ENCODE results near the gene FAM168A.
"Not testable (repeated sequence)": the region's sequence is repeated elsewhere in the genome, so short reads cannot be mapped to it uniquely, and the experiment has no call there.

The FAM168A gene

DNA sequence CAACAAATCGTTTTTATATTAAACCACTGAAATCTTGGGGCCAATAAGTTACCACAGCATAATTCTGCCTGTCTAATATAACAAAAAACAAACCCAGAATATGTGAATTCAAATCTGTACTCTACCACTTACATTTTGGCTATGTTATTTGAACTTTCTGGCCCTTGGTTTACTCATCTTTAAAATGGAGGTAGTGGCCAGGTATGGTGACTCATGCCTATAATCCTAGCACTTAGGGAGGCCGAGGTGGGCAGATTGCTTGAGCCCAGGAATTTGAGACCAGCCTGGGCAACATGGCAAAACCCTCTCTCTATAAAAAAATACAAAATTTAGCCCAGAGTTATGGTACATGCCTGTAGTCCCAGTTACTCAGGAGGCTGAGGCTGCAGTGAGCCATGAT is 84.2 kb downstream of the FAM168A start:
- DNase-seq, result no peak

DNA sequence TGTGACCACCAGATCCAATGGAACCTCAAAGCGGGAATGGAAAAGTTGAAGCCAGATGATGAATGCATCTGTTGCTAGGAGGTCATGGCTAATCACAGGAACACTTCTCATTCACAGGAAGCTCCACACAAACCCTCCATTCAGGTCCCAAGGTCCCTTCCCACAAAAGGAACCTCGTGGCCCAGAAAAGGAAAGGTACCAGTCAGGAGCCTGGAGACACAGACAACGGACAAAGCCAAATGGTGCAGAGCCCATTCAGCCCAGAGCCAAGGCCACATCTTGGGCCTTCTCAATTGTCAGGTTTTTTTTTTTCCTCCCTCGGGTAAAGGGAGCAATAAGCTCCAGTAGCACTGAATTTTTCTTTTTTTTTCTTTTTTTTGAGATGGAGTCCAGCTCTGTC is 87.0 kb downstream of the FAM168A start:
- no peak for DNase-seq

DNA sequence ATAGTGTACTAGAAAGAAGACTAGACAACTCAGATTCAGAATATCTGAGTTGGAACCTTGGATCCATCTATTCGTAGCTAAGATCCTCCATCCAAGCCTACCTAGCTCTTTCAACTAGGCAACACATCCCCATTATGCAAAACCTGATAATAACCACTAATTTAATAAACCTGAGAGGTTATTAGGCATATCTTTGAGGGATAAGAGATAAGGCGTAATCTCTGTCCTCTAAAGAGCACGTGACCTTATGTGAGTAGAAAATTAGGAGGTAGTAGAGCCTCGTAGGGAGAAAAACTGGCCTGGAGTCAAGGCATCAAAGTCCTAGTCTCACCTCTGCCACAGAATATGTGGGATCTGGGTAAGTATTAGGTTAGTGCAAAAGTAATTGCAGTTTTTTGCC is 87.8 kb downstream of the FAM168A start:
- no peak for DNase-seq

DNA sequence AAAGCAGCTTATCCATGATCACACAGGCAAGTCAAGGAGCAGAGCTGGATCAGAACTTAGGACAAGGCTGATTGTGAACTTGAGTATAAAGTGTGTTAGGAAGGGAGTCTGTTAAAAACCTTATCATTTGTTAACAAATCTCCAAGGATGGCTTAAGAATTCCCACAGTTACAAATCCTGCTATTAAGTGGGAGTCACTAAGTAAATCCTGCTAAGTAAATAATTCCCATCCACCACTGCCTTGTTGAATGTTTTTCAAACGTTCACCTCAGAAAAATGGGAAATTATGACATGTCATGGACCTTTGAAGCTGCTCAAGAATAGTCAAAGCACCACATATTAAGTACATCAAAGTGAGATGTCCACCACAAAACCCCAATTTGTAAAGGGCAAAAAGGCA is 88.7 kb downstream of the FAM168A start:
- no peak for DNase-seq

DNA sequence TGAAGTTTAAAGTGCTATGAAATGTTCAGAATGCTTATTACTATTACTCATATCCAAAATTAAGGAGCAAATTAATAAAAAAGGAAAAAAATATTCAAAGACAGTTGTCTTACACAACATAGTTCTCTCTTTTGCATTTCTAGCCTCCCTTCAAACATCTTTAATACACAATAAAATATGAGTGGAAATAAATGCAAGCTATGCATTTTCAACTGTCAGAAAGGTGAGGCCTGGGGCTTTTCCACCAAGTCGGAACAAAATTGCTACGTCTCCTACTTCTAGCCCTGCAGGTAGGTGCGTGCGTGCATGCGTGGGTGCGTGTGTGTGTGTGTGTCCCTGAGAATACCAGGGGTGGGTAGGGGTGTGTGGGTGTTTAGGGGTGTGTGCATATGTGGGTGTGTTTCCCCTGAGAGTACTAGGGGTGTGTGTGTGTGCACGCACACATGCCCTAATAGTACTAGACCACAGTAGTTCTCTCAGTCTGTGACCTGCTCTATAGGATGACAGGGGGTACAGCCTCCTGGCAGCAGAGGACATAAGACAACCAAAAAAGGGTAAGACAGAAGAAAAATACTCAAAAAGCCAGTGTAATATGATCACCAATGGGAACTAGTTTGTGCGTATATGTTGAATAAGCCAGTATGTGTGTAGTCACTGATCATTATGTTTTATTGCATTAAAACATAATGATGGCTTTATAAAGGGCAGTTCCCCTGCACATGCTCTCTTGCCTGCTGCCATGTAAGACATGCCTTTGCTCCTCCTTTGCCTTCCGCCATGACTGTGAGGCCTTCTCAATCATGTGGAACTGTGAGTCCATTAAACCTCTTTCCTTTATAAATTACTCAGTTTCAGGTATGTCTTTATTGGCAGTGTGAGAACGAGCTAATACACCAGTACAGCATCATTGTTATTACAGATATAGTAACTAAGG is 89.4 kb downstream of the FAM168A start:
- DNase-seq, result no peak

DNA sequence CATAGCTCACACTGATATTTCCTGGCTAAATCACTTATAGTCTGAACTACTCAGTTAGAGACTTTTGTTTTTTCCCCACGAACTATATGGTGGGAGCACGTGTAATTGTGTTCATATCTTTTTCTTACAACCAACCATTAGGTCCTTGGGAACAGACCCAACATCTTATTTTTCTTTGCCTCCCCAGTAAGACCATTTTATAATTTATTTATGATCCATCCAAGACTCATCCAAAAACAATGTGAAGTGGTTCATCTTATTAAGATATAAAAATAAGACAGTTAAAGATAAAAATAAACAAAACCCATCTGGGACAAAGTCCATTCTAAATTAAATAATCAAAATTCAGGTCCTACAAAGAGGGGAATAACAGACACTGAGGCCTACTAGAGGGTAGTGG is 90.8 kb downstream of the FAM168A start:
- DNase-seq, result no peak

DNA sequence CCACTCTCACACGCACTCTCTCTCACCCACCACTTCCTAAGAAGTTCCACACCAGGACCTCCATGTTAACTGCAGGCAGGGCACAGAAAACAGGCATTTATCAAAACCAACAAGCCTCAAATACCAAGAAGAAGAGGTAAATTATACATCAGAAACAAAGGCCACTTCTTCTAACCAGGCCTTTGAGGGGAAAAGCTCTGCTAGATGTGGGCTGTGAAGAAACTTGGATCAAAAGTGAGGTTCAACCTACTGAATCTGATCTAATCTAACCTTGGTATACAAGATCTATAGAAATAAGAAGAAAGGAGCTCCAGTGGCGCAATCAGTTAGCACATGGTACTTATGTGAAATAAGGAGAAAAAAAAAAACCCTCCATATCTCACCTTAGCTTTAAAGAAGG is 91.9 kb downstream of the FAM168A start:
- DNase-seq, result no peak

GRCh38 chr11:73498343-73498742 is 99.6 kb downstream of the FAM168A start:
- no peak for DNase-seq

DNA sequence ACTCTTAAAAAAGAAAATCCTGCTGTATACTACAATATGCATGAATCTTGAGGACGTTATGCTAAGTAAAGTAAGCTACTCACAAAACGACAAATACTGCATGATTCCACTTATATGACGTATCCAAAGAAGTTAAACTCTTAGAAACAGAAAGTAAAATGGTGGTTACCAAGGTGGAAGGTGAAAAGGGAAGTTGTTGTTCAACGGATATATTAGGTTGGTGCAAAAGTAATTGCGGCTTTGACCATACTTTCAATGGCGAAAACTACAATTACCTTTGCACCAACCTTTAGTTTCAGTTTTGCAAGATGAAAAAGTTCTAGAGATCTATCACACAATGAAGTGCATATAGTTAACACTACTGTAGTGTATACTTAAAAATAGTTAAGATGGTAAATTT is 101.8 kb downstream of the FAM168A start:
- no peak for DNase-seq

DNA sequence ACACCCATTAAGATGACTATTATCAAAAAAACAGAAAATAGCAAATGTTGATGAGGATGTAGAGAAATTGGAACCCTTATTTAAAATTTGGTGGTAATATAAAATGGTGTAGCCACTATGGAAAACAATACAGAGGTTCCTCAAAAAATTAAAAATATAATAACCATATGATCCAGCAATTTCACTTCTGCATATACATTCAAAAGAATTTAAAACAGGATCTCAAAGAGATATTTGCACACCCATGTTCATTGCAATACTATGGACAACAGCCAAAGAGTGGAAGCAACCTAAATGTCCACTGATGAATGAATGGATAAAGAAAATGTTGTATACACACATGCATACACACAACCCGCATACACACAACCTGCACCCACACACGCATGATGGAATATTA is 102.2 kb downstream of the FAM168A start:
- no peak for DNase-seq

- no peak for DNase-seq
Measured at GRCh38 chr11:73493956-73494598, 103.8 kb downstream of the FAM168A start.

- peak; percentile 34 for DNase-seq
Measured at GRCh38 chr11:73481626-73482025, 116.3 kb downstream of the FAM168A start.

GRCh38 chr11:73480677-73481076 is 117.2 kb downstream of the FAM168A start:
- no peak for DNase-seq

DNA sequence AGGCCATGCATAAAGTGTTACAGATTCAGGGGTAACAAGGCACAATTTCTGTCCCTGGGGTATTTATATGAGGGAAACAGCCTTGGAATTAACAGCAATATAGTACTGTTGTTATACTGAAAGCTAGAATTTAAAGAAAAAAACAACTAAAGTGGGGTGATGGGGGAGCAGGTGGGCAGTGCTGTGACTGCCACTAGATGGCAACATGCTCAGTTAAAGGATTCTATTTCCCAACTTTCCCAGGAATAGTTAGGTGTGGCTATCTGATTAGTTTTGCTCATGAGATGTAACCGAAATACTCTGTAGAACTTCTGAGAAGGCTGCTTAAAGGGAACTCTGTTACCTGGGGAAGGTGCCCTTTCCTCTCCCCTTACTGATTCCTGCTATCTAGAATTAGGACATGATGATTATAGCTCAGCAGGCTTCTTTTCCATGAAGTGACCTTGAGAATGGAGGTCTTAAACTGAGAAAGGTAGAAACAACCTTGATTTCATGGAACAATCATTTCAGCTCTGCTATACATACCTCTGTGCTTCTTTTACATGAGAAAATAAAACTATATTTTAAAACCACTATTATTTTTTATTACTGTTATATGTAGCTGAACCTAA is 119.1 kb downstream of the FAM168A start:
- peak; percentile 32 for DNase-seq

- no peak for DNase-seq
Measured at GRCh38 chr11:73477518-73477917, 120.4 kb downstream of the FAM168A start.

DNA sequence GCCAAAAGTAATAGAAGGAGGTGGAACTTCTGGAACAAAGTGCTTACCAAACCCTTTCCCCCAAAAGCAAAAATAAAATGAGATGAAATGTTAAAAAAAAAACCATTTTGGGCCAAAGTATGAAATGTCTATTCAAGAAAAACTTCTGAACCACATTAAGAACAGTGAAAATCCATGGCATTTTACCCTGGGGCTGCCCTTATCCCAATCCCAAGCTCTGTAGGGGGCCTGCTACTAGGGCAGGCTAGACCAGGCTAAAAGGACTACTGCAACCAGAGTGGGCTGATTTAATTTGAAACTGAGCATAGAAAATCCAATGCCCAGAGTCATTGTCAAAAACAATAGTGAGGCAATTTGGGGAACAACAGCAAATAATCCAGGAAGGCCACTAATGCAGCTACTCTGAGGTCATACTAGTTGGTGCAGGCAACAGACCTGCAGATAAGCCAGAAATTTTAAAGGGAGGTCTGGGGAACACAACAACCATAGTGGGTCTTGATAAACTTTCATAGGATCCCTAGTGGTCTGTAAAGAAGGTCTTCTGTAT is 122.3 kb downstream of the FAM168A start:
- DNase-seq, result no peak

DNA sequence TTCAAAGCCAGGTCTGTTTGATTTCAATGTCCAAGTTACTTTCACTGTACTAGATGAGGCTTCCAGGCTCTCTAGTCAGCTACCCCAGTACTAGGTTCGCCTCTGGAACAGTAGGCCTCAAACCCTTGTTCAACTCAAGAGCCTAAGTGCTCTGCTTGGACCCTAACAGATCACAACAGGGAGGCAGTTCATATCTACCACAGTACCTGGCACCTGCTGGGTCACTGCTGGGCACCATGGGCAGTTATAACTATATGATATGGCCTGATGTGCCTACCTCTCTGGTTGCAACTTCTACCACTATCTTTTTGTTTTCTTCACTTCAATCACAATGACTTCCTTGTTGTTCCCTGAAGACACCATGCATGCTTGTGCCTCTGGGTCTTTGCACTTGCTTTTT is 124.7 kb downstream of the FAM168A start:
- no peak for DNase-seq

DNA sequence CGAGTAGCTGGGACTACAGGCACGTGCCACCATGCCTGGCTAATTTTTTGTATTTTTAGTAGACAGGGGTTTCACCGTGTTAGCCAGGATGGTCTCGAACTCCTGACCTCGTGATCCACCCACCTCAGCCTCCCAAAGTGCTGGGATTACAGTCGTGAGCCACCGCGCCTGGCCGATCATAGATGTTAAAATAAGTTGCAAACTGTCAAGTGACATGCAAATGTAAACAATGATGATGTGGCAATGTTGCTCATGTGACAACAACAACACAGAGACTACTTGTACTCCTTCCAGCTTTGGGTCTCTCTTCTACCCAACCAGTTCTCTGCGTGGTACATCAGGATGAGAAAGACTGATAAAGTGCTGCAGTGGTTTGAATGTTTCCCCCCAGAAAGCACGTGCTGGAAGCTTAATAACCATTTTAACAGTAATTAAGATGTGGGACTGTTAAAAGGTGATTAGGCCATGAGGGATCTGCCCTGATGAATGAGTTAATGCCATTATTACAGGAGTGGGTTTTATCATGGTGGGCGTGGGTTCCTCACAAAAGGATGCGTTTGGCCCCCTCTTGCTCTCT is 127.8 kb downstream of the FAM168A start:
- DNase-seq, result not testable (repeated sequence)

- DNase-seq, result no peak
Measured at GRCh38 chr11:73469401-73469800, 128.5 kb downstream of the FAM168A start.

- no peak for DNase-seq
Measured at GRCh38 chr11:73468590-73469161, 129.2 kb downstream of the FAM168A start.

- DNase-seq, result no peak
Measured at GRCh38 chr11:73467505-73467904, 130.4 kb downstream of the FAM168A start.

- no peak for DNase-seq
Measured at GRCh38 chr11:73466643-73467042, 131.3 kb downstream of the FAM168A start.

GRCh38 chr11:73465871-73466270 is 132.0 kb downstream of the FAM168A start:
- no peak for DNase-seq
